H1 (cell line): ENCODE results near the gene TSPAN33. TPM values are rescaled to one million over a fixed set of nuclear protein-coding genes. Genes with fewer than 3 reads are reported as not detected.

Experiments
- CBX5 ChIP-seq: fragments of 300-800, 300-1000 bp; sonication (generic); IDR thresholded peaks from 2 replicates; pipeline ENCODE4 v1.7.1; 2016; ENCODE audit warnings: antibody characterized with exemption, low read length, low read depth
- EGR1 ChIP-seq: IDR thresholded peaks from 2 replicates; pipeline ENCODE4 v1.6.1; 2011; ENCODE audit warnings: low read depth, low read length, borderline replicate concordance
- JUN ChIP-seq: IDR thresholded peaks from 2 replicates; pipeline ENCODE4 v1.6.1; 2011; ENCODE audit warnings: low read depth, mild to moderate bottlenecking, improper control_type of control experiment, low read length
- NANOG ChIP-seq: IDR thresholded peaks from 2 replicates; pipeline ENCODE4 v1.6.1; 2011; ENCODE audit warnings: low read length, low read depth, mild to moderate bottlenecking, inconsistent platforms; ENCODE audit not compliant: insufficient read depth, poor library complexity, severe bottlenecking
- POLR2A ChIP-seq, 2 experiments: IDR thresholded peaks; 1 replicate in 1 of 2; 2 replicates in 1 of 2; pipeline ENCODE4 v1.6.1; 2011; ENCODE audit warnings: low read depth in 2 of 2, low read length in 2 of 2, mild to moderate bottlenecking in 2 of 2; ENCODE audit errors: control extremely low read depth in 1 of 2
- POLR2AphosphoS5 ChIP-seq: IDR thresholded peaks from 2 replicates; pipeline ENCODE4 v1.6.1; 2011; ENCODE audit warnings: low read depth, low read length
- POU5F1 ChIP-seq: IDR thresholded peaks from 2 replicates; pipeline ENCODE4 v1.6.1; 2011; ENCODE audit warnings: low read depth, mild to moderate bottlenecking, low read length, moderate library complexity
- SIRT6 ChIP-seq: IDR thresholded peaks from one replicate; pipeline ENCODE4 v1.7.1; 2012; ENCODE audit warnings: low read length, inconsistent platforms
- SP2 ChIP-seq: IDR thresholded peaks from 2 replicates; pipeline ENCODE4 v1.6.1; 2012; ENCODE audit warnings: mild to moderate bottlenecking, low read length, inconsistent platforms
- SP4 ChIP-seq: IDR thresholded peaks from 2 replicates; pipeline ENCODE4 v1.6.1; 2012; ENCODE audit warnings: low read length, inconsistent platforms
- TCF12 ChIP-seq: IDR thresholded peaks from 2 replicates; pipeline ENCODE4 v1.6.1; 2011; ENCODE audit warnings: low read depth, mild to moderate bottlenecking, low read length
- polyA plus RNA-seq, 7 experiments: library from polyadenylated mRNA; depleted of rRNA in 3 of 7; stranded (reverse) in 5 of 7; unstranded in 2 of 7; fragments of >200 nt in 5 of 7; fragments of 200-250 nt in 2 of 7; gene quantifications; 1 replicate in 5 of 7; 2 replicates in 1 of 7; 4 replicates in 1 of 7; pipeline versions ENCODE4 v1.2.1 to v1.2.3, GENCODE V29; 2011 to 2013; ENCODE audit warnings: missing spikeins in 2 of 7, mixed read lengths in 2 of 7
- total RNA-seq: library from RNA; stranded (reverse); fragmentation: NEBNext Ultra II Directional; extraction: Animal tissue kit (Norgen Biotek cat#: 25700); gene quantifications from 2 replicates; pipeline ENCODE4 v1.2.1, GENCODE V29; 2021
- TF ChIP-seq, protein P1 (sequence below): fragments of 300-600 bp; sonication (generic); IDR thresholded peaks from 2 replicates; pipeline ENCODE4 v1.7.1; 2012; ENCODE audit warnings: low read length, moderate library complexity, mild to moderate bottlenecking, inconsistent platforms; ENCODE audit not compliant: insufficient replicate concordance

The TSPAN33 gene
- total and polyA plus RNA-seq, 2 of the 8 experiments (the other 6 are each of a cell fraction or from before 2014, with no cell fraction given) = 42.8 to 47.1 TPM

DNA sequence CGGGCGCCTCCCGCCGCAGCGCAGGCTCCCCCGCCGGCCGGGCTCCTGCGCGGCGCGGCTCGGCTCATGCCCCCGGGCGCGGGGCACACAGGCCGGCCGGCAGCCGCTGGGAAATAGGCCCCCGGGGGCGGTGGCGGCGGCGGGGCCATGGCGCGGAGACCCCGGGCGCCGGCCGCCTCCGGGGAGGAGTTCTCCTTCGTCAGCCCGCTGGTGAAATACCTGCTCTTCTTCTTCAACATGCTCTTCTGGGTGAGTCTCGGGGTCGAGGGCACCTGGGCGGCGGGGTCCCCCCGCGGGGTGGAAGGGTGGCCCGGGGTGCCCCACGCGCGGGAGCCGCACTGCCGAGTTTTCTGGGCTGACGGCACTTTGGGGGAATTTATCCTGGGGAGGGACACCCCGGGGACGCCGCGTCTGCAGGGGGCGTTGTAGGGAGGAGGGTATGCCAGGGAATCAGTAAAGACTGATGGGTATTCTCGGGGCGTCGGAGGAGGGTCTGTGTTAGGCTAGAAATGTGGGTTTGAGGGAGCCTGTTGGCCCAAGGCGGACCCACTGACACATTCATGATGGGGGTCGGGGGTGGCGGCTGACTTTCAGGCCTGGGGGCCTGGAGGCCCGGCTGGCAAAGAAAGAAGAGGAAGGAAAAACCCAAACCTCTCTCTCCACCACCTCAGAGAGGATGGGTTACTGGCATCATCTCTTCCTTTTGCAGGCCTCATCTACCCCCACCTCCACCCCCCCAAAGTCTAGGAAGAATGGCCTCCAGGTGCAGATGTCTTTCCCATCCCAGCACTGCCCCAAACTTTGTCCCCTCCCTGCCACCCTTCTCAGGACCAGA is 544 bp downstream of the TSPAN33 start (continued):
- TF ChIP-seq, protein P1, sequence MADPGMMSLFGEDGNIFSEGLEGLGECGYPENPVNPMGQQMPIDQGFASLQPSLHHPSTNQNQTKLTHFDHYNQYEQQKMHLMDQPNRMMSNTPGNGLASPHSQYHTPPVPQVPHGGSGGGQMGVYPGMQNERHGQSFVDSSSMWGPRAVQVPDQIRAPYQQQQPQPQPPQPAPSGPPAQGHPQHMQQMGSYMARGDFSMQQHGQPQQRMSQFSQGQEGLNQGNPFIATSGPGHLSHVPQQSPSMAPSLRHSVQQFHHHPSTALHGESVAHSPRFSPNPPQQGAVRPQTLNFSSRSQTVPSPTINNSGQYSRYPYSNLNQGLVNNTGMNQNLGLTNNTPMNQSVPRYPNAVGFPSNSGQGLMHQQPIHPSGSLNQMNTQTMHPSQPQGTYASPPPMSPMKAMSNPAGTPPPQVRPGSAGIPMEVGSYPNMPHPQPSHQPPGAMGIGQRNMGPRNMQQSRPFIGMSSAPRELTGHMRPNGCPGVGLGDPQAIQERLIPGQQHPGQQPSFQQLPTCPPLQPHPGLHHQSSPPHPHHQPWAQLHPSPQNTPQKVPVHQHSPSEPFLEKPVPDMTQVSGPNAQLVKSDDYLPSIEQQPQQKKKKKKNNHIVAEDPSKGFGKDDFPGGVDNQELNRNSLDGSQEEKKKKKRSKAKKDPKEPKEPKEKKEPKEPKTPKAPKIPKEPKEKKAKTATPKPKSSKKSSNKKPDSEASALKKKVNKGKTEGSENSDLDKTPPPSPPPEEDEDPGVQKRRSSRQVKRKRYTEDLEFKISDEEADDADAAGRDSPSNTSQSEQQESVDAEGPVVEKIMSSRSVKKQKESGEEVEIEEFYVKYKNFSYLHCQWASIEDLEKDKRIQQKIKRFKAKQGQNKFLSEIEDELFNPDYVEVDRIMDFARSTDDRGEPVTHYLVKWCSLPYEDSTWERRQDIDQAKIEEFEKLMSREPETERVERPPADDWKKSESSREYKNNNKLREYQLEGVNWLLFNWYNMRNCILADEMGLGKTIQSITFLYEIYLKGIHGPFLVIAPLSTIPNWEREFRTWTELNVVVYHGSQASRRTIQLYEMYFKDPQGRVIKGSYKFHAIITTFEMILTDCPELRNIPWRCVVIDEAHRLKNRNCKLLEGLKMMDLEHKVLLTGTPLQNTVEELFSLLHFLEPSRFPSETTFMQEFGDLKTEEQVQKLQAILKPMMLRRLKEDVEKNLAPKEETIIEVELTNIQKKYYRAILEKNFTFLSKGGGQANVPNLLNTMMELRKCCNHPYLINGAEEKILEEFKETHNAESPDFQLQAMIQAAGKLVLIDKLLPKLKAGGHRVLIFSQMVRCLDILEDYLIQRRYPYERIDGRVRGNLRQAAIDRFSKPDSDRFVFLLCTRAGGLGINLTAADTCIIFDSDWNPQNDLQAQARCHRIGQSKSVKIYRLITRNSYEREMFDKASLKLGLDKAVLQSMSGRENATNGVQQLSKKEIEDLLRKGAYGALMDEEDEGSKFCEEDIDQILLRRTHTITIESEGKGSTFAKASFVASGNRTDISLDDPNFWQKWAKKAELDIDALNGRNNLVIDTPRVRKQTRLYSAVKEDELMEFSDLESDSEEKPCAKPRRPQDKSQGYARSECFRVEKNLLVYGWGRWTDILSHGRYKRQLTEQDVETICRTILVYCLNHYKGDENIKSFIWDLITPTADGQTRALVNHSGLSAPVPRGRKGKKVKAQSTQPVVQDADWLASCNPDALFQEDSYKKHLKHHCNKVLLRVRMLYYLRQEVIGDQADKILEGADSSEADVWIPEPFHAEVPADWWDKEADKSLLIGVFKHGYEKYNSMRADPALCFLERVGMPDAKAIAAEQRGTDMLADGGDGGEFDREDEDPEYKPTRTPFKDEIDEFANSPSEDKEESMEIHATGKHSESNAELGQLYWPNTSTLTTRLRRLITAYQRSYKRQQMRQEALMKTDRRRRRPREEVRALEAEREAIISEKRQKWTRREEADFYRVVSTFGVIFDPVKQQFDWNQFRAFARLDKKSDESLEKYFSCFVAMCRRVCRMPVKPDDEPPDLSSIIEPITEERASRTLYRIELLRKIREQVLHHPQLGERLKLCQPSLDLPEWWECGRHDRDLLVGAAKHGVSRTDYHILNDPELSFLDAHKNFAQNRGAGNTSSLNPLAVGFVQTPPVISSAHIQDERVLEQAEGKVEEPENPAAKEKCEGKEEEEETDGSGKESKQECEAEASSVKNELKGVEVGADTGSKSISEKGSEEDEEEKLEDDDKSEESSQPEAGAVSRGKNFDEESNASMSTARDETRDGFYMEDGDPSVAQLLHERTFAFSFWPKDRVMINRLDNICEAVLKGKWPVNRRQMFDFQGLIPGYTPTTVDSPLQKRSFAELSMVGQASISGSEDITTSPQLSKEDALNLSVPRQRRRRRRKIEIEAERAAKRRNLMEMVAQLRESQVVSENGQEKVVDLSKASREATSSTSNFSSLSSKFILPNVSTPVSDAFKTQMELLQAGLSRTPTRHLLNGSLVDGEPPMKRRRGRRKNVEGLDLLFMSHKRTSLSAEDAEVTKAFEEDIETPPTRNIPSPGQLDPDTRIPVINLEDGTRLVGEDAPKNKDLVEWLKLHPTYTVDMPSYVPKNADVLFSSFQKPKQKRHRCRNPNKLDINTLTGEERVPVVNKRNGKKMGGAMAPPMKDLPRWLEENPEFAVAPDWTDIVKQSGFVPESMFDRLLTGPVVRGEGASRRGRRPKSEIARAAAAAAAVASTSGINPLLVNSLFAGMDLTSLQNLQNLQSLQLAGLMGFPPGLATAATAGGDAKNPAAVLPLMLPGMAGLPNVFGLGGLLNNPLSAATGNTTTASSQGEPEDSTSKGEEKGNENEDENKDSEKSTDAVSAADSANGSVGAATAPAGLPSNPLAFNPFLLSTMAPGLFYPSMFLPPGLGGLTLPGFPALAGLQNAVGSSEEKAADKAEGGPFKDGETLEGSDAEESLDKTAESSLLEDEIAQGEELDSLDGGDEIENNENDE = no peak
- TF ChIP-seq JUN (no peak), SIRT6 (no peak), TCF12 (no peak), EGR1 (no peak), NANOG (no peak), SP2 (no peak), POLR2A (IDR thresholded peaks at IDR 0.05; ENCODE audit: control extremely low read depth in 1 of 2, low read depth in 2 of 2, low read length in 2 of 2) (no peak), SP4 (no peak), POLR2AphosphoS5 (no peak), POU5F1 (no peak), CBX5 (no peak)
